CD4-positive, alpha-beta T cell treated with Interleukin-4 for 1 hour (primary cell): ENCODE data around the gene EFHD1.
"Not testable (repeated sequence)": the region's sequence is repeated elsewhere in the genome, so short reads cannot be mapped to it uniquely, and the experiment has no call there.

Source experiments
- DNase-seq, 2 donors: peaks; one replicate each; pipeline ENCODE4 v3.0.0-alpha.2; 2020 to 2022

Gene EFHD1

DNA sequence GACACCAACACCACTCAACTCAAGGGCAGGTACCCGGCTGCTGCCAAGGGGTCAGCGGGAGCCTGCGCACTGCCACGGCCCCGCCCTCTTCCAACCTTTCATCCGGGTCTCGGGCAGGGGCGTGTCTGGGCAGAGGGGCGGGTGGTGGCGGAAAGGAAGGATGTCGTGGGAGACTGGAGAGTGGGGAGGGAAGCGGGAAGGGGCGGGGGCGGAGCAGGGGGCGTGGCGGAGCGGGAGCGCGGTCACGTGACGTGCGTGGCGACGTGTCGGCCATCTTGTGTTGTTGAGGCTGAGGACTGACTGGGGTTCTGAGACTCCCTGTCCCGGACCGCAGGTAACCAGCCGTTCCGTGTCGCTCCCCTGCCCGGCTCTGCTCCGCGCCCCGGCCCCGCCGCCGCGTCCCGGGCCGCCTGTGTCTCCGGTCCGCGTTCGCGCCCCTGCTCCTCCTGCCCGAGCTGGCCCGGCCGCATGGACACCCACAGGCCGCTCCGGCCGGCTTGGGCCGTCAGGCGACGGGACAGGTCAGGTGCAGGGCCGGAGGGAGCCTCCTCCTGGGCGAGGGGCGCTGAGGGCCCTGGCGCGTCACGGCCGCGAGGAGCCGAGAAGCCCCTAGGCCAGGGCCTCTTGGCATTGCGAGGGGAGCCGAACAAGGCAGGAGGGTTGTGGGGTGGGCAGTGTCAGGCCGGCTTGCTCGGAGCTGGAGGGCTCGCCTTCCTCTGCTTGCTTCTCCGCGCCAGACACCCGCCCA lies 63.8 kb downstream of the EFHD1 start, which contains the start of gene GIGYF2:
Gene GIGYF2, plus strand, starts transcription at position 273 of the 748 bp plus-strand sequence. CDS start 37,867 bp downstream, outside the sequence.
- DNase-seq = peak; percentile 94 to 95

DNA sequence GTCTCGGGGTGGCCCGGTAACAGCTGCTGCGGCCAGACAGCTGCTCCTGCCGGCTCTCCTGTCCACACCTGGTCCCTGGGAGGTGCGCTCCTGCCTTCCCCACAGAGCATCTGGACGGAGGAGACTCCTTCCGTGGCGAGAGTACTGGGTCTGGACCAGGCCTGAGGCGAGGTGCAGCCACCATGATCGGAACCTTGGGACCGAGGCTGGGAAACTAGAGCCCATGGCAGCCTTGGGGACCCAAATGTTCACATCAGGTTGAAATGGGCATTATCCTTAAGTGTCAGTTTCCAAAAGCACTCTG lies 64.4 kb downstream of the EFHD1 start:
- no peak for DNase-seq

DNA sequence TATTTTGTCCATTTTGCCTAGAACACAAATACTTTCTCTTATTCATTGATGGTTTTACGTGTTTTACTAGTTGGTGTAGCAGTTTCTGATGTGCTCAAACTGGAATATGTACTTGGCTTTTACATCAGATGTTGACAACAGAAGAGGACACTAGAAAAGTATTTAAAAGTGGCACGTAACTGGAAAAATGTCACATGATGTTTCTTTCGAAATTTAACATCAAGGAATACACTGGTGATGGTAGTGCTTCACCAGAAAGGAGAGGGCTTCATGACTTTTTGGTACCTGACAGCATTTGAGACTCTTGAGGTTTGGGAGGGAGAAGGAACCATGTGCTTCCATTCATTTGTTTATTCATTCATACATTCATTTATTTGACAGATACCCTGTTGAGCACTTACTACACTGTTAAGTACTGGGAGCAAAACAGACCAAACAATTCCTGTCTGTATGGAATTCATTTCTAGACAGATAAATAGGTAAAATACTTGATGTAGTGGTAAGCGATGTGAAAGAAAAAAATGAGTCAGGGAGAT lies 65.2 kb downstream of the EFHD1 start:
- DNase-seq = no peak

DNA sequence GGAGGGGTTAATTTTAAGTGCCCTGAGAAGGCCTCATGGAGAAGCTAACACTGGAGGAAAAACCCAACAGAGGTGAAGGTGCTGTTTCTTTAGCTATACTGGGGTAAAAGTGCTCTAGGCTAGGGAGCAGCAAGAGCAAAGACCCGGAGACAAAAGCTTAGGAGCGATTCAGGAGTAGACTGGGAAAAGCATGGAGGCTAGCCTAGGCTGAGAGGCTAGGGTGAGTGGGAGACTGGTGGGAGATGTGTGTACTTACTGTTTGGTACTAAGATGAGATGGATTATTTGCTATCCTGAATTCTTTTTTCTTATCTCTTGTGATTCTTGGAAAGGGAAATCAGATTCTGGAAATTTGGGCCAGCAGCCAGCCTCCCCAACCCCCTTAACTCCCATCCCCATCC lies 65.7 kb downstream of the EFHD1 start:
- no peak for DNase-seq

DNA sequence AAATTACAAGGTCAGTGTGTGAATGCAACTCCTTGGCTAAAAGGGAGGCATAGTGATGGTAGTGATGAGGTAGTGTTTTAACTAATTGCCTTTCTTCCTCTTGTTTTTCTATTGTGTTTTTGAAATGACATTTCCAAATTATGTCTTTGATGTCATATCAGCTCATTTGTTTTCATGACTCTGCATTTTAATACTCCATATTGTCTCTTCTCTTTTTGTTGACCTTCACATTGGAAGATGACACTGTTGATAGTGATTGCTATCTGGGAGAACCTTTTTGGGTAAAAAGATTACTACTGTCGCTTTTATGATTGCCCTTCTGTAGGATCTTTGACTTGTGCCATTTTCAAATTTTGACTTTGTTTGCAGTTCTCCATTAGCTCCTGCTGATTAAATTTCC lies 66.8 kb downstream of the EFHD1 start:
- no peak for DNase-seq

DNA sequence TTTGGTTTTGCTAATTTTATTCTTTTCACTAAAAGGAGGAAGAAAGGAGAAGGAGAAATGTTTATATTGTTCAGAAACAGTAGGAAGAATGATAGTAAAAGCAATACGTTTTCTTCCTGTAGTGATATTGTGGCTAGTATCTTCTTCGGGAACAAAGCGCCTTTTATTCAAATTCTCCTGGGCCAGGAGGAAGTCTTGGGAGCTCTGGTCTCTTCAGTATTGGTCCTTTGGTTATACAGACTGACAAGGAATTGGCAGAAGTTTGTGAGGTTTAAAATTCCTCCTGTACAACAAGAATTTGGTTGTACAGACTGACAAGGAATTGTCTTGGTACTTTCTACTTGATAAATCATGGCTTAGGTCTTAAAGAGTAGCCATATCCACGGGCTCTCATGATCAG lies 73.7 kb downstream of the EFHD1 start:
- no peak for DNase-seq

DNA sequence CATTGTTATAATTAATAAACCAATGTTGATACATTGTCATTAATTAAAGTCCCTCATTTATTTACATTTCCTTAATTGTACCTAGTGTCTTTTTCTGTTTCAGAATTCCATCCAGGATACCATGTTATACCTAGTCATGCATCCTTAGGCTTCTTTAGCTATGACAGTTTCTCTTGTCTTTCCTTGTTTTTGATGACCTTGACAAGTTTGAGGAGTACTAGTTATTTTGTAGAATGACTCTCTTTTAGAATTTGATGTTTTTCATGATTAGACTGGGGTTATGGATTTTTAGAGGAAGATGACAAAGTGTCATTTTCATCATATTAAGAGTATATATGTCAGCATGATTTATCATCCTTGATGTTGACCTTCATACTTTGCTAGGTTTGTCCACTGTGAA lies 80.1 kb downstream of the EFHD1 start:
- DNase-seq = no peak

DNA sequence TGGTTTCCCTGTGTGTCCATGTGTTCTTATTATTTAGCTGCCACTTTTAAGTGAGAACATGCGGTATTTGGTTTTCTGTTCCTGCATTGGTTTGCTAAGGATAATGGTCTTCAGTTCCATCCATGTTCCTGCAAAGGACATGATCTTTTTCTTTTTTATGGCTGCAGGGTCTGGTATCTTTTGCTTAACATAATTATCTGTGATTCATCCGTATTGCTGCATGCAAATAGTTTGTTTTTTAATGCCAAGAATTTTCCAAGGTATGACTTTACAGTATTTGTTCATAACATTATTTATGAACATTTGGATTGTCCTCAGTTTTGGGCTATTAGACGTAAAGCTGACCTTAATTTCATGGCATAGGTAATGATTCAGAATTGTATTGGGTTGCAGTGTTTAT lies 81.6 kb downstream of the EFHD1 start:
- no peak for DNase-seq

DNA sequence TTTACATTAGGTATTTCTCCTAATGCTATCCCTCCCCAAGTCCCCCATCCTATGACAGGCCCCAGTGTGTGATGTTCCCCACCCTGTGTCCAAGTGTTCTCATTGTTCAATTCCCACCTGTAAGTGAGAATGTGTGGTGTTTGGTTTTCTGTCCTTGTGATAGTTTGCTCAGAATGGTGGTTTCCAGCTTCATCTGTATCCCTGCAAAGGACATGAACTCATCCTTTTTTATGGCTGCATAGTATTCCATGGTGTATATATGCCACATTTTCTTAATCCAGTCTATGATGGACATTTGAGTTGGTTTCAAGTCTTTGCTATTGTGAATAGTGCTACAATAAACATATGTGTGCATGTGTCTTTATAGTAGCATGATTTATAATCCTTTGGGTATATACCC lies 86.7 kb downstream of the EFHD1 start:
- not testable (repeated sequence) for DNase-seq

DNA sequence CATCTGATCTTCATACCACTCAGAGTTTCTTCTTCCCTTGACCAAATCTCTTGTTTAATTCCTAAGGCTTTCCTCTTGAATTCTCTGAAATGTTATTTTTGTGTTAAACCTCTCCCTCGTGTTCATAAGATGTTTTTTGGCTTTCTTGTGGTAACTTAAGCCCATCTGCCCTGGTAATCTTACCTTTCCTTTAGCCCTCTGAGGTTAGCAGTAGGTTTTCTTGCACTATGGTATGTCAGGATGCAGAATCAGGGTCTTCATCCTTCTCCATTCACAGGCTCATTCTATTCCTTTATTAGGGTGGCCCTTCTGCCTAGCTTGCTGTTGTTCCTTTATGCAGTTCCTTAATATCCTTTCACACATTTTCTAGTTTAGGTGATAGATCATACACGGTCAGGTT lies 87.9 kb downstream of the EFHD1 start:
- no peak for DNase-seq

DNA sequence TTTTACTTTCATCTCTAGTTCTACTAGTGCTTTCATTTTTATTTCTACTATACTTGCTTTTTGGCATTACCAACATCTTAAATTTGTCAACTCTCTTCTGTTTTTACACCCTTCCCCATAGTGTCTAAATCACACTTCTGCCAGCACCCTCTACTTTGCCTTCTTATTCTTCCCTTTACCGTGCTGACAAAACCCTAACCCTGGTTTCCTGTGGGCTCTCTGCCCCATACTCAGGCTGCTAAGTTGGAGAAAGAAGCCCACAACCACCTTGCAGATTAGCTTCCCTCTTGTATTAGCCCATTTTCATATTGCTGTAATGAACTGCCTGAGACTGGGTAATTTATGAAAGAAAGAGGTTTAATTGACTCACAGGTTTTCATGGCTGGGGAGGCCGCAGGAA lies 88.5 kb downstream of the EFHD1 start:
- DNase-seq = peak in 1 of 2 donors; percentile 1

DNA sequence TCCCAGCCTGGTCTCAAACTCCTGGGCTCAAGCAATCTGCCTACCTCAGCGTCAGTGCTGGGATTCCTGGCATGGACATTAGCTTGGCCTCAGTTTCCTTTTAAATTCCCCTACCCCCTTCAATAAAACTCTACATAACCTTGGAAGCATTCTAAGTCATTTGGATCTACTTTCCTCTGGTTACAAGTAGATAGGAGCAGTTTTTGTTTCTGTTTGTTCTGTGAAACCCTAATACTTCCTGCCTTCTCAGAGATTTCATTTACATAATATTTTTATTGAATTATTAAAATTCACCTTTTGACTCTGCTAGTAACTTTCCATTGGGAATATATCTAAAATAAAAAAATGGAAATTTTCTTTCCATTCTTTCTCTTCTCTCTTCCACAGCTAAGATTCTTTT lies 89.6 kb downstream of the EFHD1 start:
- no peak for DNase-seq

DNA sequence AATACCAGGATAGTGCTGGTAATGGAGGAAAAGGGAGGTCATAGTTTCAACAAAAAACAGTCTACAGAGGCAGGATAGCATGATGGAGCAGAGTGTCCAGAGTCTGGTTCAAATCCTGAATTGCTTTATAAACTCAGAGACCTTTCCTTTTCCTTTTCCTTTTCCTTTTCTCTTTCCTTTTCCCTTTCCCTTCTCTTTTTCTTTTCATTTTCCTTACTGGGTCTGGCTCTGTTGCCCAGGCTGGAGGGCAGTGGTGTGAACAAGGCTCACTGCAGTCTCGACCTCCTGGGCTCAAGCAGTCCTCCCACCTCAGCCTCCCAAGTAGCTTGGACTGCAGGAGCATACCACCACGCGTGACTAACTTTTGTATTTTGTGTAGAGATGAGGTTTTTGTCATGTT lies 95.4 kb downstream of the EFHD1 start:
- DNase-seq = no peak

DNA sequence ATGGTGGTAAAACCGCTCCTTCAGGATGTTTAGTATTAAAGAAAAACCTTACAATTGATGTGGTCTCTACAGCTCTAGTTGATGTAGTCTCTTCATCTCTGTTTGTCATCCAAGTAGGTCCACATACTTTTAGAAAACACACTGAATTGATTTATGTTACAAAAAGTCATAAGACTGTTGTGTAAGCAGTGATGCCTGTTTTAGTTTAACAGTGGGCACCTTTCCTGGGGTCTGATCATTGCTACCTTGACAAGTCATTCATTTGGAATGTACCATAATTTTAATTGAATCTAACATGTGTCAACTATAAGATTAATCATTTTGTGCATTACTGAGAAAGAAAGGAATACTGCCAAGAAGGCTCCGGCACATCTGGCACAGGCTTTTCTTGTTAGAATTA lies 98.1 kb downstream of the EFHD1 start:
- DNase-seq = no peak
